Activated naive CD4-positive, alpha-beta T cell treated with anti-CD3 and anti-CD28 coated beads, Interleukin-2, amount 10 ng/mL, durations not matched to agents 7 days and 5 days (primary cell): ENCODE results near the gene PBX2.

Experiments used
- CTCF ChIA-PET: fragments of 350-600 bp; sonication (Branson Sonifier 250); formaldehyde crosslinking; loops from one replicate; lab custom pipeline; 2021; ENCODE audit warnings: antibody characterized with exemption; lab: Charles Lee
- DNase-seq: peaks from one replicate; pipeline ENCODE4 v3.0.0-alpha.2; 2020
- H3K27ac Mint-ChIP-seq: one replicate; pipeline ENCODE4 v1.8.0; 2021; ENCODE audit warnings: mild to moderate bottlenecking, moderate library complexity, mixed read lengths
- H3K27me3 Mint-ChIP-seq: one replicate; pipeline ENCODE4 v1.8.0; 2021; ENCODE audit warnings: mild to moderate bottlenecking, mixed read lengths
- H3K36me3 Mint-ChIP-seq: one replicate; pipeline ENCODE4 v1.8.0; 2021; ENCODE audit warnings: mixed read lengths
- H3K4me1 Mint-ChIP-seq: one replicate; pipeline ENCODE4 v1.8.0; 2021; ENCODE audit warnings: mixed read lengths
- H3K4me3 Mint-ChIP-seq: one replicate; pipeline ENCODE4 v1.8.0; 2021; ENCODE audit warnings: mild to moderate bottlenecking, moderate library complexity, mixed read lengths
- H3K9me3 Mint-ChIP-seq: one replicate; pipeline ENCODE4 v1.8.0; 2021; ENCODE audit warnings: mixed read lengths

Gene PBX2

GRCh38 chr6:32190054-32190851 lies at the start of gene PBX2:
PBX2 (minus strand) TSS chr6:32190202; CDS start chr6:32189915, 287 bp downstream.
- Mint-ChIP-seq H3K27me3 (peaks cover 5% of the 10 kb centered on the region), H3K9me3 (no peaks in the 10 kb centered on the region), H3K27ac (peak within 1 kb of the TSS; percentile 98), H3K4me3 (peak within 1 kb of the TSS; percentile 100), H3K4me1 (peaks cover 63% of the 10 kb centered on the region), H3K36me3 (peaks cover 65% of the 10 kb centered on the region)
- CTCF ChIA-PET, result interaction anchor here (0.9 to 1.7 kb wide), 3 partner anchors 8 to 72 kb away, joined by 5 to 6 read pairs (median 5); no protein-coding TSS in a partner anchor
- DNase-seq, result peak; percentile 94

GRCh38 chr6:32239462-32239861 lies 49.5 kb upstream of the PBX2 start:
- Mint-ChIP-seq H3K9me3 (no peaks in the 10 kb centered on the region), H3K27ac (no peak overlapping the region), H3K4me3 (no peak overlapping the region), H3K36me3 (no peaks in the 10 kb centered on the region), H3K27me3 (peaks cover 20% of the 10 kb centered on the region), H3K4me1 (peaks cover 19% of the 10 kb centered on the region)
- CTCF ChIA-PET, result interaction anchor here (1.0 kb wide), 1 partner anchor 628 kb away, joined by 3 read pairs; no protein-coding TSS in a partner anchor
- DNase-seq, result no peak

- CTCF ChIA-PET, result no interaction called here
- H3K36me3 Mint-ChIP-seq, result no peaks in the 10 kb centered on the region
- H3K4me1 Mint-ChIP-seq, result no peaks in the 10 kb centered on the region
- H3K9me3 Mint-ChIP-seq, result no peaks in the 10 kb centered on the region
- no peaks in the 10 kb centered on the region for H3K27me3 Mint-ChIP-seq
- no peak overlapping the region for H3K4me3 Mint-ChIP-seq
- no peak for DNase-seq
- H3K27ac Mint-ChIP-seq, result no peak overlapping the region
These were observed 44.9 kb upstream of the PBX2 start for GRCh38 chr6:32234934-32235333.

GRCh38 chr6:32226434-32226833 lies 36.4 kb upstream of the PBX2 start:
- Mint-ChIP-seq H3K27me3 (peaks cover 14% of the 10 kb centered on the region), H3K4me3 (no peak overlapping the region), H3K36me3 (no peaks in the 10 kb centered on the region), H3K9me3 (no peaks in the 10 kb centered on the region), H3K4me1 (no peaks in the 10 kb centered on the region), H3K27ac (no peak overlapping the region)
- DNase-seq, result no peak
- CTCF ChIA-PET, result interaction anchor here (0.6 kb wide), 1 partner anchor 559 kb away, joined by 4 read pairs; no protein-coding TSS in a partner anchor

GRCh38 chr6:32224696-32225095 lies 34.7 kb upstream of the PBX2 start:
- Mint-ChIP-seq H3K4me3 (no peak overlapping the region), H3K27ac (no peak overlapping the region), H3K27me3 (peaks cover 14% of the 10 kb centered on the region), H3K4me1 (no peaks in the 10 kb centered on the region), H3K9me3 (no peaks in the 10 kb centered on the region), H3K36me3 (no peaks in the 10 kb centered on the region)
- CTCF ChIA-PET, result no interaction called here
- DNase-seq, result no peak

- no peak for DNase-seq
- H3K27me3 Mint-ChIP-seq, result peaks cover 19% of the 10 kb centered on the region
- CTCF ChIA-PET, result interaction anchor here (0.8 kb wide), 1 partner anchor 104 kb away, joined by 3 read pairs; no protein-coding TSS in a partner anchor
- H3K4me3 Mint-ChIP-seq, result no peak within 1 kb of the TSS
- H3K9me3 Mint-ChIP-seq, result no peaks in the 10 kb centered on the region
- no peaks in the 10 kb centered on the region for H3K36me3 Mint-ChIP-seq
- peak within 1 kb of the TSS; percentile 30 for H3K27ac Mint-ChIP-seq
- no peaks in the 10 kb centered on the region for H3K4me1 Mint-ChIP-seq
These were observed 33.5 kb upstream of the PBX2 start, which contains the start of gene NOTCH4 for GRCh38 chr6:32223258-32224235. NOTCH4 (minus strand) TSS chr6:32224067; CDS start chr6:32223928, 139 bp downstream.

GRCh38 chr6:32222333-32223230 lies 32.6 kb upstream of the PBX2 start:
- no peak overlapping the region for H3K27ac Mint-ChIP-seq
- H3K4me3 Mint-ChIP-seq, result no peak overlapping the region

GRCh38 chr6:32220021-32220420 lies 30.0 kb upstream of the PBX2 start:
- no peak overlapping the region for H3K27ac Mint-ChIP-seq
- no peak for DNase-seq
- CTCF ChIA-PET, result no interaction called here
- no peaks in the 10 kb centered on the region for H3K4me1 Mint-ChIP-seq
- H3K27me3 Mint-ChIP-seq, result peaks cover 22% of the 10 kb centered on the region
- no peaks in the 10 kb centered on the region for H3K36me3 Mint-ChIP-seq
- no peaks in the 10 kb centered on the region for H3K9me3 Mint-ChIP-seq
- no peak overlapping the region for H3K4me3 Mint-ChIP-seq

More at GRCh38 chr6:32222333-32223230, 32.6 kb upstream of the PBX2 start:
- CTCF ChIA-PET, result no interaction called here
- no peaks in the 10 kb centered on the region for H3K4me1 Mint-ChIP-seq
- peaks cover 19% of the 10 kb centered on the region for H3K27me3 Mint-ChIP-seq
- H3K36me3 Mint-ChIP-seq, result no peaks in the 10 kb centered on the region
- no peaks in the 10 kb centered on the region for H3K9me3 Mint-ChIP-seq
- DNase-seq, result no peak

GRCh38 chr6:32218167-32218566 lies 28.2 kb upstream of the PBX2 start:
- CTCF ChIA-PET, result no interaction called here
- no peak for DNase-seq
- H3K27ac Mint-ChIP-seq, result no peak overlapping the region
- no peaks in the 10 kb centered on the region for H3K9me3 Mint-ChIP-seq
- H3K36me3 Mint-ChIP-seq, result no peaks in the 10 kb centered on the region
- peaks cover 17% of the 10 kb centered on the region for H3K27me3 Mint-ChIP-seq
- H3K4me1 Mint-ChIP-seq, result no peaks in the 10 kb centered on the region
- H3K4me3 Mint-ChIP-seq, result no peak overlapping the region

- H3K4me1 Mint-ChIP-seq, result no peaks in the 10 kb centered on the region
- DNase-seq, result no peak
- no peak overlapping the region for H3K4me3 Mint-ChIP-seq
- CTCF ChIA-PET, result interaction anchor here (1.0 kb wide), 1 partner anchor 21 kb away, joined by 3 read pairs; no protein-coding TSS in a partner anchor
- H3K27me3 Mint-ChIP-seq, result peaks cover 21% of the 10 kb centered on the region
- H3K27ac Mint-ChIP-seq, result no peak overlapping the region
- H3K36me3 Mint-ChIP-seq, result no peaks in the 10 kb centered on the region
- H3K9me3 Mint-ChIP-seq, result no peaks in the 10 kb centered on the region
These were observed 27.0 kb upstream of the PBX2 start for GRCh38 chr6:32216998-32217397.

GRCh38 chr6:32216285-32216684 lies 26.3 kb upstream of the PBX2 start:
- H3K9me3 Mint-ChIP-seq, result no peaks in the 10 kb centered on the region
- no peaks in the 10 kb centered on the region for H3K4me1 Mint-ChIP-seq
- H3K27ac Mint-ChIP-seq, result no peak overlapping the region
- CTCF ChIA-PET, result no interaction called here
- H3K36me3 Mint-ChIP-seq, result no peaks in the 10 kb centered on the region
- H3K4me3 Mint-ChIP-seq, result no peak overlapping the region
- DNase-seq, result no peak
- peaks cover 21% of the 10 kb centered on the region for H3K27me3 Mint-ChIP-seq

GRCh38 chr6:32215617-32216016 lies 25.6 kb upstream of the PBX2 start:
- no peaks in the 10 kb centered on the region for H3K36me3 Mint-ChIP-seq
- H3K9me3 Mint-ChIP-seq, result no peaks in the 10 kb centered on the region
- no peak overlapping the region for H3K27ac Mint-ChIP-seq
- no peak overlapping the region for H3K4me3 Mint-ChIP-seq
- CTCF ChIA-PET, result no interaction called here
- DNase-seq, result no peak
- peaks cover 21% of the 10 kb centered on the region for H3K27me3 Mint-ChIP-seq
- no peaks in the 10 kb centered on the region for H3K4me1 Mint-ChIP-seq

- DNase-seq, result no peak
- H3K36me3 Mint-ChIP-seq, result no peaks in the 10 kb centered on the region
- CTCF ChIA-PET, result no interaction called here
- H3K4me1 Mint-ChIP-seq, result no peaks in the 10 kb centered on the region
- no peak overlapping the region for H3K4me3 Mint-ChIP-seq
- H3K27me3 Mint-ChIP-seq, result peaks cover 21% of the 10 kb centered on the region
- no peaks in the 10 kb centered on the region for H3K9me3 Mint-ChIP-seq
- no peak overlapping the region for H3K27ac Mint-ChIP-seq
These were observed 24.1 kb upstream of the PBX2 start for GRCh38 chr6:32214126-32214525.
